PFSK-1 (cell line): ENCODE measurements around the gene CREB3L1.

Experiments used
- POLR2AphosphoS5 ChIP-seq: IDR thresholded peaks from 2 replicates; pipeline ENCODE4 v1.6.1; 2012; ENCODE audit warnings: low read depth, mild to moderate bottlenecking, control low read depth, low read length, moderate library complexity
- SIN3A ChIP-seq: IDR thresholded peaks from 2 replicates; pipeline ENCODE4 v1.6.1; 2012; ENCODE audit warnings: mild to moderate bottlenecking, low read length, moderate library complexity, borderline replicate concordance; ENCODE audit not compliant: insufficient read depth
- TAF1 ChIP-seq: IDR thresholded peaks from 2 replicates; pipeline ENCODE4 v1.6.1; 2012; ENCODE audit warnings: low read length, control low read depth, borderline replicate concordance; ENCODE audit not compliant: insufficient read depth
- TF ChIP-seq, protein P1 (sequence below), 2 experiments: IDR thresholded peaks; 2 replicates each; pipeline versions ENCODE4 v1.6.1 to v1.8.0; 2011 to 2012; ENCODE audit warnings: low read depth in 2 of 2, low read length in 2 of 2, control low read depth in 1 of 2, inconsistent platforms in 1 of 2, mild to moderate bottlenecking in 1 of 2, moderate library complexity in 1 of 2; ENCODE audit not compliant: insufficient read depth in 1 of 2

DNA sequence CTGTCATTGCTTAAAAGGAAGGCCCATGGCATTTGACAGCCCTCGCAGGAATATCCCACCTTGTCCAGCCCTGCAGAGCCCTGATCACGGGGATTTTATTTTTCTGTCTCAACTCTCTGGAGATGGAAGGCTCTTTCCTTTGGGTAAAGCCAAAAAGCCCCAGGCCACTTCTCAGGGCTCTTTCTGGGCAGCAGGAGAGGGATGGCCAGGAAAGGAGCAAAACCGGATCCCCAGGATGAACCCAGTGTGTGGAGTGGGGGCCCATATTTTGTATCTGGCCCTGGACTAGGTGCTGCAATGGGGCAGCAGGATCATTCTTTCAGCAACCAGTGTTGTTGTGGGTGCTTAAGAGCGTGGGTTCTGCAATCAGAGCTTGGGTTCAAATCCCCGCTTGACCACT, 11.0 kb downstream of the CREB3L1 start:
- TF ChIP-seq POLR2AphosphoS5 = no peak
- TF ChIP-seq TAF1 = no peak
- TF ChIP-seq, protein P1, sequence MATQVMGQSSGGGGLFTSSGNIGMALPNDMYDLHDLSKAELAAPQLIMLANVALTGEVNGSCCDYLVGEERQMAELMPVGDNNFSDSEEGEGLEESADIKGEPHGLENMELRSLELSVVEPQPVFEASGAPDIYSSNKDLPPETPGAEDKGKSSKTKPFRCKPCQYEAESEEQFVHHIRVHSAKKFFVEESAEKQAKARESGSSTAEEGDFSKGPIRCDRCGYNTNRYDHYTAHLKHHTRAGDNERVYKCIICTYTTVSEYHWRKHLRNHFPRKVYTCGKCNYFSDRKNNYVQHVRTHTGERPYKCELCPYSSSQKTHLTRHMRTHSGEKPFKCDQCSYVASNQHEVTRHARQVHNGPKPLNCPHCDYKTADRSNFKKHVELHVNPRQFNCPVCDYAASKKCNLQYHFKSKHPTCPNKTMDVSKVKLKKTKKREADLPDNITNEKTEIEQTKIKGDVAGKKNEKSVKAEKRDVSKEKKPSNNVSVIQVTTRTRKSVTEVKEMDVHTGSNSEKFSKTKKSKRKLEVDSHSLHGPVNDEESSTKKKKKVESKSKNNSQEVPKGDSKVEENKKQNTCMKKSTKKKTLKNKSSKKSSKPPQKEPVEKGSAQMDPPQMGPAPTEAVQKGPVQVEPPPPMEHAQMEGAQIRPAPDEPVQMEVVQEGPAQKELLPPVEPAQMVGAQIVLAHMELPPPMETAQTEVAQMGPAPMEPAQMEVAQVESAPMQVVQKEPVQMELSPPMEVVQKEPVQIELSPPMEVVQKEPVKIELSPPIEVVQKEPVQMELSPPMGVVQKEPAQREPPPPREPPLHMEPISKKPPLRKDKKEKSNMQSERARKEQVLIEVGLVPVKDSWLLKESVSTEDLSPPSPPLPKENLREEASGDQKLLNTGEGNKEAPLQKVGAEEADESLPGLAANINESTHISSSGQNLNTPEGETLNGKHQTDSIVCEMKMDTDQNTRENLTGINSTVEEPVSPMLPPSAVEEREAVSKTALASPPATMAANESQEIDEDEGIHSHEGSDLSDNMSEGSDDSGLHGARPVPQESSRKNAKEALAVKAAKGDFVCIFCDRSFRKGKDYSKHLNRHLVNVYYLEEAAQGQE (IDR thresholded peaks at IDR 0.05; ENCODE audit: insufficient read depth in 1 of 2, low read depth in 2 of 2, low read length in 2 of 2) = no peak
- no peak for TF ChIP-seq SIN3A
